Testis (tissue), 3 donors: ENCODE data around the gene TEX2. TPM values are rescaled to one million over a fixed set of nuclear protein-coding genes. Genes with fewer than 3 reads are reported as not detected.

ENCODE experiments used
- DNase-seq: peaks from one replicate; pipeline ENCODE4 v3.0.0-alpha.2; 2019
- H3K27ac ChIP-seq, 2 donors: fragments of 200-600 bp; sonication (generic); one replicate each; pipeline ENCODE4 v1.5.1; 2019
- H3K27me3 ChIP-seq: fragments of 200-600 bp; sonication (generic); one replicate; pipeline ENCODE4 v1.5.1; 2019
- H3K36me3 ChIP-seq: fragments of 200-600 bp; sonication (generic); one replicate; pipeline ENCODE4 v1.5.1; 2017; ENCODE audit warnings: low read depth; ENCODE audit errors: missing control alignments
- H3K4me1 ChIP-seq: fragments of 200-600 bp; sonication (generic); one replicate; pipeline ENCODE4 v1.5.1; 2019
- H3K4me3 ChIP-seq, 2 donors: fragments of 200-600 bp; sonication (generic); one replicate each; pipeline ENCODE4 v1.5.1; 2017 to 2019
- H3K9me3 ChIP-seq: fragments of 200-600 bp; sonication (generic); one replicate; pipeline ENCODE4 v1.5.1; 2017
- POLR2A ChIP-seq: fragments of 450-650 bp; IDR thresholded peaks from one replicate; pipeline ENCODE4 v1.6.1; 2017; ENCODE audit warnings: antibody characterized with exemption, mild to moderate bottlenecking, moderate library complexity
- WGBS, 2 donors: methylation state at CpG; one replicate each; pipeline ENCODE4 v1.1.5; 2018; 5-methylcytosine and 5-hydroxymethylcytosine counted together
- intact Hi-C: fragments of 100-400 bp; cut with DNase I; formaldehyde crosslinking; loops from one replicate; pipeline ENCODE4 v1.15.1; 2023; ENCODE audit warnings: low total_unique reads
- polyA plus RNA-seq: library from polyadenylated mRNA; stranded (reverse); fragments of 350-450 nt; fragmentation: Illumina TruSeq; extraction: RNeasy Lipid Tissue Mini Kit (QIAGEN cat#74804); gene quantifications from one replicate; pipeline ENCODE4 v1.2.3, GENCODE V29; 2014; ENCODE audit warnings: low read depth, low replicate concordance; ENCODE audit not compliant: insufficient read depth
- total RNA-seq, 2 donors: library from RNA; depleted of rRNA; stranded (reverse); fragments of >200 nt; gene quantifications; one replicate each; pipeline ENCODE4 v1.2.3, GENCODE V29; 2016
- TF ChIP-seq, protein P1 (sequence below), 3 experiments: fragments of 450-650 bp in 2 of 3; fragments of 200-600 bp in 1 of 3; sonication (generic) in 1 of 3; IDR thresholded peaks; one replicate each; pipeline ENCODE4 v1.5.1; 2016 to 2019; ENCODE audit warnings: antibody characterized with exemption in 3 of 3, mild to moderate bottlenecking in 2 of 3, moderate library complexity in 1 of 3

The TEX2 gene
- total and polyA plus RNA-seq, 3 donors from 2014 or later: 66.0 to 136 (median 99.9) TPM

DNA sequence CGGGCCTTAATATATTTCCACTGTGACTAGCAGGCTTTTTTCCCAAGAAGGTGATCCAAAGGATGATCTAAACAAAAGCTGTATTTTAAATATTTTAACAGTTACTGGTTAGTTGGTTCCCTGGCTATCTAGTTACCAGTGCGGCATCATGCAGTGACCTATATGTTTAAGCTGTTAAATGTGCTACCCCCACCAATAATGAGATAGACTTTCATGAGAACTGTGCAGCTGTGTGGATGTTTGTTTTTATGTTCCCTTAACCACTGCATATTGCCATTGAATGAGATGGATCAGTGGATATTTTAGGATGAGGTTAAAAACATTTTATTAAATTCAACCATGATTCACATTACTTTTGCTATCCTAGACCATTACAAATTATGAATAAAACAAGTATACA is 150.1 kb downstream of the TEX2 start:
- 87 to 94% methylated on average over 2 of the region's 2 CpGs for WGBS, 2 donors
- H3K9me3 ChIP-seq: no peaks in the 10 kb centered on the region
- TF ChIP-seq POLR2A: no peak
- TF ChIP-seq, protein P1, sequence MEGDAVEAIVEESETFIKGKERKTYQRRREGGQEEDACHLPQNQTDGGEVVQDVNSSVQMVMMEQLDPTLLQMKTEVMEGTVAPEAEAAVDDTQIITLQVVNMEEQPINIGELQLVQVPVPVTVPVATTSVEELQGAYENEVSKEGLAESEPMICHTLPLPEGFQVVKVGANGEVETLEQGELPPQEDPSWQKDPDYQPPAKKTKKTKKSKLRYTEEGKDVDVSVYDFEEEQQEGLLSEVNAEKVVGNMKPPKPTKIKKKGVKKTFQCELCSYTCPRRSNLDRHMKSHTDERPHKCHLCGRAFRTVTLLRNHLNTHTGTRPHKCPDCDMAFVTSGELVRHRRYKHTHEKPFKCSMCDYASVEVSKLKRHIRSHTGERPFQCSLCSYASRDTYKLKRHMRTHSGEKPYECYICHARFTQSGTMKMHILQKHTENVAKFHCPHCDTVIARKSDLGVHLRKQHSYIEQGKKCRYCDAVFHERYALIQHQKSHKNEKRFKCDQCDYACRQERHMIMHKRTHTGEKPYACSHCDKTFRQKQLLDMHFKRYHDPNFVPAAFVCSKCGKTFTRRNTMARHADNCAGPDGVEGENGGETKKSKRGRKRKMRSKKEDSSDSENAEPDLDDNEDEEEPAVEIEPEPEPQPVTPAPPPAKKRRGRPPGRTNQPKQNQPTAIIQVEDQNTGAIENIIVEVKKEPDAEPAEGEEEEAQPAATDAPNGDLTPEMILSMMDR (IDR thresholded peaks at IDR 0.05): no peak
- H3K36me3 ChIP-seq: no peaks in the 10 kb centered on the region
- intact Hi-C loops: no loop called here
- no peak overlapping the region for H3K4me3 ChIP-seq
- H3K4me1 ChIP-seq: peaks cover 4% of the 10 kb centered on the region
- no peak for DNase-seq
- H3K27ac ChIP-seq: no peak overlapping the region
- H3K27me3 ChIP-seq: no peaks in the 10 kb centered on the region

DNA sequence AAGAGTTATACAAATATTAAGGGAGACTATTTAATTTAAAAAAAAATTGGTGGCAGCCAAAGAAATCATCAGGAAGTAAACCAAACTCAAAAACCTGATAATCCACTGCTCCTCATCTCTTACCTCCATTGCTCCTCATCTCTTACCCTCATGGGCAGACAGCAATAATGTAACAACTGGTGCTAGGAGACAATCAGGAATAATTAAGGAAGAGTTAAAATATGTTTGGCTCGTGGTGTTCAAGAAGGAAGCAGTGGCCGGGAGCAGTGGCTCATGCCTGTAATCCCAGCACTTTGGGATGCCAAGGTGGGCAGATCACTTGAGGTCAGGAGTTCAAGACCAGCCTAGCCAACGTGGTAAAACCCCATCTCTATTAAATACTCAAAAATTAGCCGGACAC is 151.2 kb downstream of the TEX2 start:
- Histone ChIP-seq H3K9me3 (no peaks in the 10 kb centered on the region), H3K27me3 (no peaks in the 10 kb centered on the region), H3K27ac (no peak overlapping the region), H3K4me1 (peaks cover 4% of the 10 kb centered on the region), H3K4me3 (no peak overlapping the region), H3K36me3 (no peaks in the 10 kb centered on the region)
- no peak for DNase-seq
- TF ChIP-seq POLR2A: no peak
- TF ChIP-seq, protein P1 (IDR thresholded peaks at IDR 0.05): no peak
- WGBS, 2 donors: 67 to 75% methylated on average over 4 of the region's 4 CpGs
- intact Hi-C loops: no loop called here

DNA sequence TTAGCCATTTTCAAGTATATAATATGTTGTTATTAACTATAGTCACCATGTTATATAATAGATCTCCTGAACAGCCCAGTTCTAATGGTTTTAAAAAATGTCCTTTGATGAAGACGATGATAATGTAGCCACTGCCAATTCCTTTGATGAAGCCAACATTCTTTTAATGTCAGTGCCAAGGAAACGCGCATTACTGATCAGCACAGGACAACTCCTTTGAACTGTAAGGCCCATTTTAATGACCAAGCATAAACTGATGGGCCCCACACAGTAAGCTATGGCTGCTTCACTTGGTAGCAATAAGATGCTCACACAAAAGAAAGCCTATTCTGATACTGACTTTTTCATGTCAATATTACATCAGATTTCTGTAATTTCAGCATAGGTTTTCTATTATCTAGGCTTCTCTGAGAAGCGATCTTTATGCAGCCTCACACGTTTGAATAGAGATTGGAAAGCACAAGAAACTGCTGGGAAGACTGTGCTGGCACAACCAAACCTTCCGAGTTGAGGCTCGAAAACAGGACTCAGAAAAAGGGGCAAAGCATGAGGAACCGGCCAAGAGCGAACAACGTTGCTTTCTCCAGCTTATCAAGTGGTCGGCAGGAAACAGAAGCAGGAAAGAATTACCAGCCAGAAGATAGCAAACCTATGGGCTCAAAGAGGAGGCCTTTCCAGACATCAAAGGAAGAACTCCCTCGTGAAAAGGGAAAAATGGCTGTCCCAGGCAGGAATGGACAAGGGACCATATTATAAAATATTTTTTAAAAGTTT is 152.5 kb downstream of the TEX2 start:
- 78 to 82% methylated on average over 12 of the region's 12 CpGs for WGBS, 2 donors
- H3K27me3 ChIP-seq: no peaks in the 10 kb centered on the region
- no peaks in the 10 kb centered on the region for H3K9me3 ChIP-seq
- no peak for DNase-seq
- H3K4me1 ChIP-seq: peaks cover 4% of the 10 kb centered on the region
- H3K36me3 ChIP-seq: no peaks in the 10 kb centered on the region
- TF ChIP-seq, protein P1 (IDR thresholded peaks at IDR 0.05): no peak
- no peak for TF ChIP-seq POLR2A
- no peak overlapping the region for H3K27ac ChIP-seq
- no peak overlapping the region for H3K4me3 ChIP-seq
- intact Hi-C loops: no loop called here

DNA sequence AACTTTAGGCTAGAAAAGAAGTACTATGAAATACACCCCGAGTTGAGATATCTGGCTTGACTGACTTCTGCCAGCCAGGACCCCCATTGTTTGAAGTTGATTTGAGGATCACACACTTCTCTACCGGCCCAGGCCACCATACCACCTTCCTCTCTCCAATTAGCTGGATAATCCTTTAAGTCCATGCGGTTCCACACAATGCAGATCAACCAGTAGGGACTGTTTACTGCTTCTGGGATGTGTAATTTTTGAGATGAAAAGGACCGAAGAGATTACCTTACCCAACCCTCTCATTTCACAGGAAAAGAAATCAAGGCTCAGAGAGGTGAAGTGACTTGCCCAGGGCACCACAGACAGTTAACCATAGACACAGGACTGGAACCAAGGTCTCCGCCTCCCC is 153.7 kb downstream of the TEX2 start:
- Histone ChIP-seq H3K36me3 (no peaks in the 10 kb centered on the region), H3K9me3 (no peaks in the 10 kb centered on the region), H3K4me1 (peaks cover 4% of the 10 kb centered on the region), H3K4me3 (no peak overlapping the region), H3K27ac (no peak overlapping the region), H3K27me3 (no peaks in the 10 kb centered on the region)
- WGBS, 2 donors: 89 to 95% methylated on average over 5 of the region's 5 CpGs
- no peak for DNase-seq
- TF ChIP-seq, protein P1 (IDR thresholded peaks at IDR 0.05): no peak
- intact Hi-C loops: no loop called here
